SK-N-SH (cell line): Measurements from ENCODE around the gene PYCR2. TPM values are rescaled to one million over a fixed set of nuclear protein-coding genes. Genes with fewer than 3 reads are reported as not detected.

Experiments used
- CTCF ChIA-PET: fragments of 300-600, 350-600 bp; formaldehyde crosslinking; extraction: SDS; loops from one replicate; lab custom pipeline; 2021; lab: Yijun Ruan, JAX
- POLR2A ChIA-PET: fragments of 350-600 bp; sonication (Branson Sonifier 250); formaldehyde crosslinking; extraction: SDS; loops from one replicate; lab custom pipeline; 2020; ENCODE audit warnings: antibody characterized with exemption, inconsistent platforms; lab: Yijun Ruan, JAX
- DNase-seq: peaks from one replicate; pipeline ENCODE4 v3.0.0; 2012
- H2AFZ ChIP-seq: fragments of 200-600 bp; sonication (generic); 2 replicates; pipeline ENCODE4 v1.8.1; 2016; ENCODE audit warnings: antibody characterized with exemption, mild to moderate bottlenecking, low read depth
- H3F3A ChIP-seq: fragments of 200-600 bp; sonication (generic); replicated peaks from 2 replicates; pipeline ENCODE3; 2016; ENCODE audit warnings: antibody characterized with exemption, mild to moderate bottlenecking; ENCODE audit not compliant: insufficient read depth
- H3K27ac ChIP-seq, 2 experiments: fragments of 200-500 bp in 1 of 2; fragments of 200-600 bp in 1 of 2; sonication (Bioruptor generic) in 1 of 2; sonication (generic), shearing (Covaris generic) in 1 of 2; 2 replicates each; pipeline versions ENCODE4 v1.5.1 to v1.6.1; 2014 to 2016; ENCODE audit warnings: low read depth in 2 of 2, inconsistent platforms in 1 of 2, low read length in 1 of 2, mild to moderate bottlenecking in 1 of 2, mixed read lengths in 1 of 2
- H3K27me3 ChIP-seq: fragments of 200-600 bp; sonication (generic), shearing (Covaris generic); 2 replicates; pipeline ENCODE4 v1.6.1; 2016; ENCODE audit warnings: mixed run types; ENCODE audit not compliant: insufficient read depth
- H3K36me3 ChIP-seq, 2 experiments: fragments of 200-500 bp in 1 of 2; fragments of 200-600 bp in 1 of 2; sonication (Bioruptor generic) in 1 of 2; sonication (generic) in 1 of 2; replicated peaks in 1 of 2; 2 replicates each; pipeline versions ENCODE3 to v1.5.1; 2014 to 2016; ENCODE audit warnings: low read length in 1 of 2, mild to moderate bottlenecking in 1 of 2; ENCODE audit not compliant: insufficient read depth in 2 of 2, control insufficient read depth in 1 of 2
- H3K4me1 ChIP-seq, 2 experiments: fragments of 200-500 bp in 1 of 2; fragments of 200-600 bp in 1 of 2; sonication (Bioruptor generic) in 1 of 2; sonication (generic), shearing (Covaris generic) in 1 of 2; 2 replicates each; pipeline versions ENCODE4 v1.5.1 to v1.6.1; 2014 to 2016; ENCODE audit warnings: low read depth in 1 of 2, low read length in 1 of 2, mixed run types in 1 of 2; ENCODE audit not compliant: insufficient read depth in 2 of 2, control insufficient read depth in 1 of 2
- H3K4me2 ChIP-seq: fragments of 200-600 bp; sonication (generic), shearing (Covaris generic); 2 replicates; pipeline ENCODE4 v1.6.1; 2017; ENCODE audit warnings: mixed run types
- H3K4me3 ChIP-seq, 2 experiments: fragments of 200-500 bp in 1 of 2; fragments of 200-600 bp in 1 of 2; sonication (Bioruptor generic) in 1 of 2; sonication (generic), shearing (Covaris generic) in 1 of 2; 2 replicates each; pipeline versions ENCODE4 v1.5.1 to v1.8.1; 2014 to 2016; ENCODE audit warnings: low read depth in 2 of 2, inconsistent platforms in 1 of 2, low read length in 1 of 2, mild to moderate bottlenecking in 1 of 2, mixed read lengths in 1 of 2, moderate library complexity in 1 of 2
- H3K79me2 ChIP-seq: fragments of 200-600 bp; sonication (generic); 2 replicates; pipeline ENCODE4 v1.8.1; 2017; ENCODE audit warnings: mild to moderate bottlenecking; ENCODE audit not compliant: insufficient read depth
- H3K9ac ChIP-seq: fragments of 200-600 bp; sonication (generic); 2 replicates; pipeline ENCODE4 v1.6.1; 2017; ENCODE audit warnings: mixed run types
- H3K9me2 ChIP-seq: fragments of 200-600 bp; sonication (generic); 2 replicates; pipeline ENCODE4 v1.6.1; 2017; ENCODE audit warnings: mixed run types
- H3K9me3 ChIP-seq: fragments of 200-600 bp; sonication (generic); 2 replicates; pipeline ENCODE4 v1.6.1; 2017; ENCODE audit warnings: mixed run types, mild to moderate bottlenecking, moderate library complexity
- H4K20me1 ChIP-seq: fragments of 200-600 bp; sonication (generic); 2 replicates; pipeline ENCODE4 v1.6.1; 2017; ENCODE audit warnings: mild to moderate bottlenecking, mixed run types; ENCODE audit not compliant: insufficient read depth
- ELF1 ChIP-seq: IDR thresholded peaks from 2 replicates; pipeline ENCODE4 v1.4.0; 2012
- EP300 ChIP-seq, 2 experiments: IDR thresholded peaks; 2 replicates each; pipeline versions ENCODE4 v1.4.0 to v1.6.1; 2012; ENCODE audit warnings: borderline replicate concordance in 1 of 2, low read depth in 1 of 2, low read length in 1 of 2
- FOSL2 ChIP-seq: IDR thresholded peaks from 2 replicates; pipeline ENCODE4 v1.4.0; 2012; ENCODE audit warnings: low read depth, mild to moderate bottlenecking, moderate library complexity, borderline replicate concordance
- FOXJ3 ChIP-seq: sonication (generic); formaldehyde crosslinking; IDR thresholded peaks from 2 replicates; pipeline ENCODE4 v1.5.1; 2020; ENCODE audit warnings: mild to moderate bottlenecking, missing genetic modification reagents
- FOXM1 ChIP-seq: IDR thresholded peaks from 2 replicates; pipeline ENCODE4 v1.4.0; 2012; ENCODE audit warnings: low read depth, mild to moderate bottlenecking
- GATA2 ChIP-seq: sonication (generic); formaldehyde crosslinking; IDR thresholded peaks from 2 replicates; pipeline ENCODE4 v1.5.0; 2020; ENCODE audit warnings: mild to moderate bottlenecking, missing genetic modification reagents
- JUND ChIP-seq: IDR thresholded peaks from 2 replicates; pipeline ENCODE4 v1.4.0; 2012
- MEF2A ChIP-seq: IDR thresholded peaks from 2 replicates; pipeline ENCODE4 v1.4.0; 2012; ENCODE audit warnings: low read depth, borderline replicate concordance
- NRF1 ChIP-seq: IDR thresholded peaks from 2 replicates; pipeline ENCODE4 v1.6.1; 2012; ENCODE audit warnings: low read depth, mild to moderate bottlenecking, low read length
- RAD21 ChIP-seq: IDR thresholded peaks from 2 replicates; pipeline ENCODE4 v1.6.1; 2012; ENCODE audit warnings: mild to moderate bottlenecking, low read length
- RCOR1 ChIP-seq: fragments of 150-350 bp; IDR thresholded peaks from 2 replicates; pipeline ENCODE4 v1.6.1; 2017; ENCODE audit warnings: antibody characterized with exemption, low read length
- RFX5 ChIP-seq: IDR thresholded peaks from 2 replicates; pipeline ENCODE4 v1.6.1; 2012; ENCODE audit warnings: mild to moderate bottlenecking, improper control_type of control experiment, low read length
- RXRA ChIP-seq: IDR thresholded peaks from 2 replicates; pipeline ENCODE4 v1.4.0; 2012; ENCODE audit warnings: low read depth, mild to moderate bottlenecking, borderline replicate concordance
- SMC3 ChIP-seq: IDR thresholded peaks from 2 replicates; pipeline ENCODE4 v1.6.1; 2012; ENCODE audit warnings: low read depth, low read length, improper control_type of control experiment
- TAF1 ChIP-seq: IDR thresholded peaks from 2 replicates; pipeline ENCODE4 v1.6.1; 2012; ENCODE audit warnings: low read depth, mild to moderate bottlenecking, low read length, moderate library complexity, borderline replicate concordance
- TCF12 ChIP-seq: IDR thresholded peaks from 2 replicates; pipeline ENCODE4 v1.4.0; 2012
- WGBS: methylation state at CpG from one replicate; pipeline ENCODE4 v1.1.6; 2017; ENCODE audit warnings: low lambda C conversion rate; 5-methylcytosine and 5-hydroxymethylcytosine counted together
- polyA plus RNA-seq, 3 experiments: library from polyadenylated mRNA; depleted of rRNA; stranded (reverse); fragments of >200 nt; gene quantifications; 2 replicates each; pipeline ENCODE4 v1.2.3, GENCODE V29; 2012
- TF ChIP-seq, protein P1 (sequence below): IDR thresholded peaks from 2 replicates; pipeline ENCODE4 v1.4.0; 2012; ENCODE audit warnings: low read depth, borderline replicate concordance
- TF ChIP-seq, protein P2 (sequence below): IDR thresholded peaks from 2 replicates; pipeline ENCODE4 v1.6.1; 2012; ENCODE audit warnings: mild to moderate bottlenecking, low read depth, low read length, moderate library complexity
- TF ChIP-seq, protein P3 (sequence below): IDR thresholded peaks from 2 replicates; pipeline ENCODE4; 2012
- TF ChIP-seq, protein P4 (sequence below): fragments of 150-350 bp; IDR thresholded peaks from 2 replicates; pipeline ENCODE4 v1.6.1; 2017; ENCODE audit warnings: antibody characterized with exemption, low read length, low read depth, borderline replicate concordance
- TF ChIP-seq, protein P5 (sequence below): IDR thresholded peaks from 2 replicates; pipeline ENCODE4 v1.4.0; 2012; ENCODE audit warnings: low read depth, borderline replicate concordance

Gene PYCR2
- polyA plus RNA-seq, 1 of the 3 experiments (the other 2 are of a cell fraction), result 95.3 TPM

DNA sequence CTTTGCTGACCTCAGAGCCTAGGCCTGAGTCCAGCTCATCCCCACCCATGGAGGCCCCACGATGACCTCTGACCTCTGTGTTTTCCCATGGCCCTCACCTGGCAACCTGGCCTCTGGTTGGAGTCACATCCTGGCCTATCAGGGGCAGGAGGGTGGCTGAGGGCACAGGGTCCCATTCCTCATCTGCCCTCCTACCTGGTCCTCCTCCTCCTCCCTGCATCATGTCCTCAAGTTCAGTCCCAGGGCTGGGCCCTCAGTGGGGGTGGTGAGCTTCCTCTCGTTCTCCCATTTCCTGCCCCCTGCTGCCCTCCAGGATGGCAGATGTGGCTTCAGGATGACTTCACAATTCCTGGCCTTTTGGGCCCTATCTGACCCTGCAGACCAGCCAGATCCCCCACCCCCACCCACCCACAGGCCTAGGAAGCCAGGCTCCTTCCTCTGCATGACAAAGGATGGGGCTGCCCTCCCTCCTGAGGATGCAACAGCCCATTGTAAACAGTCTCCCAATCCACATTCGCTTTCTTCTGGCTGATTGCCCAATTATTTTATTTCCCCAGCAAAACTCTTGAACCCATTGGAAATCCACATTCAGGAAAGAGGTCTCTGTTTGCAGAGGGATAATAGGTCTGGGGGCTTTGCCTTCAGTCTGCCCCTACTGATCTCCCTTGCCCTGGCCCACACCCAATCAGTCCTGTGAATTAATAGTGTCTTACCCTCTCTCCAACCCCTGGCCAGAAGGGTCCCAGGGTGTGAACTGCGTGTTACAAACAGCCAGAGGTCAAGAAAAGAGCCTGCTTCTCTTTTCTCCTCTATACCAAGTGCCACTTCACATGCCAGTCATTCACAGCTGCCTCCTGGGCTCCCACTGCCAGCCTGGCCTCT is 24.8 kb downstream of the PYCR2 start (continued):
- TF ChIP-seq, protein P1, sequence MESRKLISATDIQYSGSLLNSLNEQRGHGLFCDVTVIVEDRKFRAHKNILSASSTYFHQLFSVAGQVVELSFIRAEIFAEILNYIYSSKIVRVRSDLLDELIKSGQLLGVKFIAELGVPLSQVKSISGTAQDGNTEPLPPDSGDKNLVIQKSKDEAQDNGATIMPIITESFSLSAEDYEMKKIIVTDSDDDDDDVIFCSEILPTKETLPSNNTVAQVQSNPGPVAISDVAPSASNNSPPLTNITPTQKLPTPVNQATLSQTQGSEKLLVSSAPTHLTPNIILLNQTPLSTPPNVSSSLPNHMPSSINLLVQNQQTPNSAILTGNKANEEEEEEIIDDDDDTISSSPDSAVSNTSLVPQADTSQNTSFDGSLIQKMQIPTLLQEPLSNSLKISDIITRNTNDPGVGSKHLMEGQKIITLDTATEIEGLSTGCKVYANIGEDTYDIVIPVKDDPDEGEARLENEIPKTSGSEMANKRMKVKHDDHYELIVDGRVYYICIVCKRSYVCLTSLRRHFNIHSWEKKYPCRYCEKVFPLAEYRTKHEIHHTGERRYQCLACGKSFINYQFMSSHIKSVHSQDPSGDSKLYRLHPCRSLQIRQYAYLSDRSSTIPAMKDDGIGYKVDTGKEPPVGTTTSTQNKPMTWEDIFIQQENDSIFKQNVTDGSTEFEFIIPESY, result no peak
- TF ChIP-seq FOXM1, result no peak
- TF ChIP-seq, protein P2, sequence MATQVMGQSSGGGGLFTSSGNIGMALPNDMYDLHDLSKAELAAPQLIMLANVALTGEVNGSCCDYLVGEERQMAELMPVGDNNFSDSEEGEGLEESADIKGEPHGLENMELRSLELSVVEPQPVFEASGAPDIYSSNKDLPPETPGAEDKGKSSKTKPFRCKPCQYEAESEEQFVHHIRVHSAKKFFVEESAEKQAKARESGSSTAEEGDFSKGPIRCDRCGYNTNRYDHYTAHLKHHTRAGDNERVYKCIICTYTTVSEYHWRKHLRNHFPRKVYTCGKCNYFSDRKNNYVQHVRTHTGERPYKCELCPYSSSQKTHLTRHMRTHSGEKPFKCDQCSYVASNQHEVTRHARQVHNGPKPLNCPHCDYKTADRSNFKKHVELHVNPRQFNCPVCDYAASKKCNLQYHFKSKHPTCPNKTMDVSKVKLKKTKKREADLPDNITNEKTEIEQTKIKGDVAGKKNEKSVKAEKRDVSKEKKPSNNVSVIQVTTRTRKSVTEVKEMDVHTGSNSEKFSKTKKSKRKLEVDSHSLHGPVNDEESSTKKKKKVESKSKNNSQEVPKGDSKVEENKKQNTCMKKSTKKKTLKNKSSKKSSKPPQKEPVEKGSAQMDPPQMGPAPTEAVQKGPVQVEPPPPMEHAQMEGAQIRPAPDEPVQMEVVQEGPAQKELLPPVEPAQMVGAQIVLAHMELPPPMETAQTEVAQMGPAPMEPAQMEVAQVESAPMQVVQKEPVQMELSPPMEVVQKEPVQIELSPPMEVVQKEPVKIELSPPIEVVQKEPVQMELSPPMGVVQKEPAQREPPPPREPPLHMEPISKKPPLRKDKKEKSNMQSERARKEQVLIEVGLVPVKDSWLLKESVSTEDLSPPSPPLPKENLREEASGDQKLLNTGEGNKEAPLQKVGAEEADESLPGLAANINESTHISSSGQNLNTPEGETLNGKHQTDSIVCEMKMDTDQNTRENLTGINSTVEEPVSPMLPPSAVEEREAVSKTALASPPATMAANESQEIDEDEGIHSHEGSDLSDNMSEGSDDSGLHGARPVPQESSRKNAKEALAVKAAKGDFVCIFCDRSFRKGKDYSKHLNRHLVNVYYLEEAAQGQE, result no peak

DNA sequence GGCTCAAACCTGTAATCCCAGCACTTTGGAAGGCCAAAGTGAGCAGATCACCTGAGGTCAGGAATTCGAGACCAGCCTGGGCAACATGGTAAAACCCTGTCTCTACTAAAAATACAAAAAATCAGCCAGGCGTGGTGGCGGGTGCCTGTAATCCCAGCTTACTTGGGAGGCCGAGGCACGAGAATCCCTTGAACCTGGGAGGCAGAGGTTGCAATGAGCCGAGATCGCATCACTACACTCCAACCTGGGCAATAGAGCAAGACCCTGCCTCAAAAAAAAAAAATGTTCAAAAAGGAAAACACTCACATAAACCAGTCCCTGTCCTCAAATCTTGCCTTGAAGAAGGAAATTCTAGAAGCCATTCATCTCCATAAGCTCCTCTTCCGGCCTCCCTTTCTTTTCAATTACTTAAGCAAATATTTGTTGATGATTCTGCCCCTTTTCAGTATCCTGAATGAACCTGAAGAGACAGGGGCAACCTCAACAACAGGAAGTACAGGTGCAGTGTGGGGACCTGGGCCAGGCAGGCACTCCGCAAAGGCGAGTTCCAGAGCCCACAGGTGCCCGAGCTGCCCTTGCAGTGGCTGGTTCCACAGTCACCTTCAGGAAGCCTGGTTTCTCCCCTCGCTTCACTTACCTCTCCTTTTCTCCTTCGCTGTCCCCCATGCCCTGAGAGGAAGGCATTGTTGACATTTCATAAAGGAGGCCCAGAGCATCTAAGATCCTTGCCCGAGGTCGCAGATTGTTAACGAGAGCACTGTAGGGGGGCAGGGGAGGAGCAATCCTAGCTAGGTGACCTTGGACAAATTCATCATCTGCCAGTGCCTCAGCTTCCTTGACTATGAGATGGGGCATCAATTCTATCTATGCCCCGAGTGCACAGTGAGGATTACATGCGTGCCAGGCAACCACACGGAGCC is 26.2 kb downstream of the PYCR2 start:
- Histone ChIP-seq H3F3A (peaks cover 4% of the 10 kb centered on the region), H3K9ac (no peak overlapping the region), H3K79me2 (no peaks in the 10 kb centered on the region), H3K9me2 (no peaks in the 10 kb centered on the region), H3K9me3 (no peaks in the 10 kb centered on the region), H3K27ac (no peak overlapping the region), H3K4me1 (peaks cover 0 to 2% of the 10 kb centered on the region in 2 experiments; a peak in 1 of 4 replicates), H3K4me2 (no peak overlapping the region), H3K27me3 (no peaks in the 10 kb centered on the region), H3K36me3 (no peaks in the 10 kb centered on the region), H2AFZ (no peak overlapping the region), H3K4me3 (no peak overlapping the region), H4K20me1 (no peaks in the 10 kb centered on the region)
- DNase-seq, result no peak
- ChIA-PET POLR2A (no interaction called here), CTCF (interaction anchor here (1.4 kb wide), 1 partner anchor 423 kb away, joined by 3 read pairs; no protein-coding TSS in a partner anchor)
- WGBS, result 87% methylated on average over 18 of the region's 19 CpGs
- no peak for TF ChIP-seq ELF1
- TF ChIP-seq TAF1, result no peak
- no peak for TF ChIP-seq GATA2
- TF ChIP-seq, protein P3, sequence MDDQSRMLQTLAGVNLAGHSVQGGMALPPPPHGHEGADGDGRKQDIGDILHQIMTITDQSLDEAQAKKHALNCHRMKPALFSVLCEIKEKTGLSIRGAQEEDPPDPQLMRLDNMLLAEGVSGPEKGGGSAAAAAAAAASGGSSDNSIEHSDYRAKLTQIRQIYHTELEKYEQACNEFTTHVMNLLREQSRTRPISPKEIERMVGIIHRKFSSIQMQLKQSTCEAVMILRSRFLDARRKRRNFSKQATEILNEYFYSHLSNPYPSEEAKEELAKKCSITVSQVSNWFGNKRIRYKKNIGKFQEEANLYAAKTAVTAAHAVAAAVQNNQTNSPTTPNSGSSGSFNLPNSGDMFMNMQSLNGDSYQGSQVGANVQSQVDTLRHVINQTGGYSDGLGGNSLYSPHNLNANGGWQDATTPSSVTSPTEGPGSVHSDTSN, result no peak
- no peak for TF ChIP-seq RFX5
- TF ChIP-seq RXRA, result no peak
- no peak for TF ChIP-seq EP300 (IDR thresholded peaks at IDR 0.05; ENCODE audit: borderline replicate concordance in 1 of 2, low read depth in 1 of 2, low read length in 1 of 2)
- no peak for TF ChIP-seq RCOR1
- no peak for TF ChIP-seq FOXM1
- TF ChIP-seq FOSL2, result no peak
- TF ChIP-seq SMC3, result no peak
- no peak for TF ChIP-seq JUND
- TF ChIP-seq, protein P4, sequence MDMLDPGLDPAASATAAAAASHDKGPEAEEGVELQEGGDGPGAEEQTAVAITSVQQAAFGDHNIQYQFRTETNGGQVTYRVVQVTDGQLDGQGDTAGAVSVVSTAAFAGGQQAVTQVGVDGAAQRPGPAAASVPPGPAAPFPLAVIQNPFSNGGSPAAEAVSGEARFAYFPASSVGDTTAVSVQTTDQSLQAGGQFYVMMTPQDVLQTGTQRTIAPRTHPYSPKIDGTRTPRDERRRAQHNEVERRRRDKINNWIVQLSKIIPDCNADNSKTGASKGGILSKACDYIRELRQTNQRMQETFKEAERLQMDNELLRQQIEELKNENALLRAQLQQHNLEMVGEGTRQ, result no peak
- no peak for TF ChIP-seq NRF1
- TF ChIP-seq RAD21, result no peak
- TF ChIP-seq, protein P5, sequence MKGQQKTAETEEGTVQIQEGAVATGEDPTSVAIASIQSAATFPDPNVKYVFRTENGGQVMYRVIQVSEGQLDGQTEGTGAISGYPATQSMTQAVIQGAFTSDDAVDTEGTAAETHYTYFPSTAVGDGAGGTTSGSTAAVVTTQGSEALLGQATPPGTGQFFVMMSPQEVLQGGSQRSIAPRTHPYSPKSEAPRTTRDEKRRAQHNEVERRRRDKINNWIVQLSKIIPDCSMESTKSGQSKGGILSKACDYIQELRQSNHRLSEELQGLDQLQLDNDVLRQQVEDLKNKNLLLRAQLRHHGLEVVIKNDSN, result no peak
- TF ChIP-seq MEF2A, result no peak
- no peak for TF ChIP-seq FOXJ3 (CRISPR knock-in tag)
- TF ChIP-seq TCF12, result no peak
